Measurements from ENCODE around the gene LGALS9C.
"Not testable (repeated sequence)": the region's sequence is repeated elsewhere in the genome, so short reads cannot be mapped to it uniquely, and the experiment has no call there.

GRCh38 chr17:18542907-18543306 is 66.3 kb downstream of the LGALS9C start:
- TF ChIP-seq NFYB (CRISPR knock-in tag; conservative IDR thresholded peaks at IDR 0.05; ENCODE audit: low read depth); TP53 (CRISPR knock-in tag; IDR thresholded peaks at IDR 0.05); CTCF (IDR thresholded peaks at IDR 0.05); MAX (CRISPR knock-in tag; IDR thresholded peaks at IDR 0.05); ZNF423 (CRISPR knock-in tag; IDR thresholded peaks at IDR 0.05); TEAD4 (CRISPR knock-in tag; IDR thresholded peaks at IDR 0.05); GTF2I (CRISPR knock-in tag; conservative IDR thresholded peaks at IDR 0.05); KAT7 (CRISPR knock-in tag; IDR thresholded peaks at IDR 0.05; ENCODE audit: borderline replicate concordance); PRRX2 (CRISPR knock-in tag; IDR thresholded peaks at IDR 0.05); NR1H2 (CRISPR knock-in tag; IDR thresholded peaks at IDR 0.05); ESRRA (CRISPR knock-in tag; IDR thresholded peaks at IDR 0.05; ENCODE audit: borderline replicate concordance); SP1 (CRISPR knock-in tag; conservative IDR thresholded peaks at IDR 0.05); ARID4B (CRISPR knock-in tag; IDR thresholded peaks at IDR 0.05; ENCODE audit: borderline replicate concordance); CBFB (CRISPR knock-in tag; IDR thresholded peaks at IDR 0.05; ENCODE audit: low read depth): not testable (repeated sequence)
